ENCODE data around the gene BRAF.

The BRAF gene

GRCh38 chr7:140899883-140900282, 24.8 kb downstream of the BRAF start:
- peaks cover 6% of the 10 kb centered on the region; the same call in 1 of the 2 replicates for H3K36me3 ChIP-seq (ENCODE audit: insufficient read depth, low read length)
- no peaks in the 10 kb centered on the region for H3K9me2 ChIP-seq (ENCODE audit: low read depth, low read length)
- H3K27me3 ChIP-seq (ENCODE audit: insufficient read depth, low read length), result no peaks in the 10 kb centered on the region
- H3K4me3 ChIP-seq (ENCODE audit: low read depth, low read length, poor library complexity, severe bottlenecking), result no peak overlapping the region
- peaks cover 17% of the 10 kb centered on the region for H3K4me1 ChIP-seq (ENCODE audit: insufficient read depth, low read length, severe bottlenecking)
- no peak overlapping the region for H3K9ac ChIP-seq (ENCODE audit: low read length)
- H3F3A ChIP-seq (ENCODE audit: insufficient read depth, low read length), result no peaks in the 10 kb centered on the region
- no peaks in the 10 kb centered on the region; the same call in 1 of the 2 replicates for H4K20me1 ChIP-seq (ENCODE audit: insufficient read depth, low read length)
- H3K79me2 ChIP-seq (ENCODE audit: insufficient read depth, low read length), result peaks cover 30% of the 10 kb centered on the region
- H3K9me3 ChIP-seq (ENCODE audit: low read length), result peaks cover 5% of the 10 kb centered on the region; the same call in 1 of the 2 replicates
- H2AFZ ChIP-seq (ENCODE audit: low read length), result no peak overlapping the region
- H3K4me2 ChIP-seq (ENCODE audit: low read length), result no peak overlapping the region
- H3K27ac ChIP-seq (ENCODE audit: low read depth, low read length, poor library complexity, severe bottlenecking), result no peak overlapping the region
- no peak for TF ChIP-seq EZH2 (IDR thresholded peaks at IDR 0.05; ENCODE audit: borderline replicate concordance, low read length)
- TF ChIP-seq CTCF (IDR thresholded peaks at IDR 0.05; ENCODE audit: low read length), result no peak; the same call in 1 of the 2 replicates

- Histone ChIP-seq H3K4me2 (ENCODE audit: low read length) (no peak overlapping the region), H3K79me2 (ENCODE audit: insufficient read depth, low read length) (peaks cover 38% of the 10 kb centered on the region), H2AFZ (ENCODE audit: low read length) (no peak overlapping the region), H3K27ac (ENCODE audit: low read depth, low read length, poor library complexity, severe bottlenecking) (no peak overlapping the region), H3K9me3 (ENCODE audit: low read length) (peaks cover 5% of the 10 kb centered on the region; the same call in 1 of the 2 replicates), H3K27me3 (ENCODE audit: insufficient read depth, low read length) (no peaks in the 10 kb centered on the region), H3K4me3 (ENCODE audit: low read depth, low read length, poor library complexity, severe bottlenecking) (no peak overlapping the region), H3K36me3 (ENCODE audit: insufficient read depth, low read length) (peaks cover 6% of the 10 kb centered on the region; the same call in 1 of the 2 replicates), H3K4me1 (ENCODE audit: insufficient read depth, low read length, severe bottlenecking) (peaks cover 19% of the 10 kb centered on the region), H3K9ac (ENCODE audit: low read length) (no peak overlapping the region), H3K9me2 (ENCODE audit: low read depth, low read length) (no peaks in the 10 kb centered on the region), H3F3A (ENCODE audit: insufficient read depth, low read length) (no peaks in the 10 kb centered on the region), H4K20me1 (ENCODE audit: insufficient read depth, low read length) (no peaks in the 10 kb centered on the region; the same call in 1 of the 2 replicates)
- TF ChIP-seq EZH2 (IDR thresholded peaks at IDR 0.05; ENCODE audit: borderline replicate concordance, low read length), result no peak
- no peak for TF ChIP-seq CTCF (IDR thresholded peaks at IDR 0.05; ENCODE audit: low read length)
These were observed 25.8 kb downstream of the BRAF start for GRCh38 chr7:140898786-140899536.

GRCh38 chr7:140896996-140897395, 27.7 kb downstream of the BRAF start:
- Histone ChIP-seq H2AFZ (ENCODE audit: low read length) (no peak overlapping the region), H3K27me3 (ENCODE audit: insufficient read depth, low read length) (no peaks in the 10 kb centered on the region), H3K79me2 (ENCODE audit: insufficient read depth, low read length) (peaks cover 46% of the 10 kb centered on the region), H3K36me3 (ENCODE audit: insufficient read depth, low read length) (no peaks in the 10 kb centered on the region), H3K4me1 (ENCODE audit: insufficient read depth, low read length, severe bottlenecking) (peaks cover 7% of the 10 kb centered on the region), H3K9me3 (ENCODE audit: low read length) (no peaks in the 10 kb centered on the region), H3K9me2 (ENCODE audit: low read depth, low read length) (no peaks in the 10 kb centered on the region), H3K4me2 (ENCODE audit: low read length) (no peak overlapping the region), H4K20me1 (ENCODE audit: insufficient read depth, low read length) (no peaks in the 10 kb centered on the region; the same call in 1 of the 2 replicates), H3K27ac (ENCODE audit: low read depth, low read length, poor library complexity, severe bottlenecking) (no peak overlapping the region), H3K4me3 (ENCODE audit: low read depth, low read length, poor library complexity, severe bottlenecking) (no peak overlapping the region), H3F3A (ENCODE audit: insufficient read depth, low read length) (no peaks in the 10 kb centered on the region), H3K9ac (ENCODE audit: low read length) (no peak overlapping the region)
- no peak for TF ChIP-seq EZH2 (IDR thresholded peaks at IDR 0.05; ENCODE audit: borderline replicate concordance, low read length)
- TF ChIP-seq CTCF (IDR thresholded peaks at IDR 0.05; ENCODE audit: low read length), result no peak

Measured in OCI-LY1 (cell line).